IMR-90 (cell line): ENCODE measurements around the gene TNKS1BP1. TPM values are rescaled to one million over a fixed set of nuclear protein-coding genes. Genes with fewer than 3 reads are reported as not detected.

Experiments
- ATAC-seq: fragments of 200-7000 bp; cut with Tn5 transposase; 2 replicates; pipeline ENCODE4 v1.9.1; 2020; ENCODE audit warnings: low read depth, mild to moderate bottlenecking, moderate library complexity
- BruUV-seq: library from RNA; stranded (reverse); fragments of 400-500 nt; replicated peaks from 2 replicates; lab custom pipeline; 2021; lab: Mats Ljungman, UMichigan
- CTCF ChIA-PET: fragments of 300-600 bp; formaldehyde crosslinking; extraction: SDS; loops from one replicate; lab custom pipeline; 2021; ENCODE audit warnings: antibody characterized with exemption; lab: Yijun Ruan, JAX
- POLR2A ChIA-PET: fragments of 300-600 bp; sonication (Branson Sonifier 250); formaldehyde crosslinking; loops from one replicate; lab custom pipeline; 2022; ENCODE audit warnings: antibody characterized with exemption; ENCODE audit not compliant: unreplicated experiment; lab: Charles Lee
- DNase-seq: peaks from one replicate; pipeline ENCODE4 v3.0.0; 2013
- H2AFZ ChIP-seq: replicated peaks from 2 replicates; pipeline ENCODE3; 2013; ENCODE audit warnings: low read length, mild to moderate bottlenecking; ENCODE audit not compliant: poor library complexity
- H2AK5ac ChIP-seq: 2 replicates; pipeline ENCODE4 v1.6.1; 2013; ENCODE audit warnings: low read depth, low read length, inconsistent platforms
- H2AK9ac ChIP-seq: replicated peaks from 2 replicates; pipeline ENCODE3; 2013; ENCODE audit warnings: mild to moderate bottlenecking, low read depth, low read length, moderate library complexity; ENCODE audit not compliant: poor library complexity
- H2BK120ac ChIP-seq: 2 replicates; pipeline ENCODE4 v1.6.1; 2013; ENCODE audit warnings: low read depth, low read length, inconsistent platforms
- H2BK15ac ChIP-seq: 3 replicates; pipeline ENCODE4 v1.6.1; 2013; ENCODE audit warnings: low read depth, low read length, inconsistent platforms
- H2BK20ac ChIP-seq: 2 replicates; pipeline ENCODE4 v1.6.1; 2013; ENCODE audit warnings: low read depth, mild to moderate bottlenecking, inconsistent platforms, low read length, moderate library complexity
- H2BK5ac ChIP-seq: 2 replicates; pipeline ENCODE4 v1.6.1; 2013; ENCODE audit warnings: mild to moderate bottlenecking, low read depth, low read length, inconsistent platforms; ENCODE audit not compliant: poor library complexity, severe bottlenecking
- H3K14ac ChIP-seq: replicated peaks from 2 replicates; pipeline ENCODE4 v1.6.1; 2013; ENCODE audit warnings: low read depth, low read length, inconsistent platforms
- H3K18ac ChIP-seq: 2 replicates; pipeline ENCODE4 v1.6.1; 2013; ENCODE audit warnings: low read depth, low read length, control low read depth
- H3K23ac ChIP-seq: 2 replicates; pipeline ENCODE4 v1.6.1; 2013; ENCODE audit warnings: low read depth, low read length, inconsistent platforms
- H3K27ac ChIP-seq: 2 replicates; pipeline ENCODE4 v1.5.1; 2013; ENCODE audit warnings: mild to moderate bottlenecking, control low read depth, low read length; ENCODE audit not compliant: insufficient read depth
- H3K27me3 ChIP-seq: 2 replicates; pipeline ENCODE4 v1.6.1; 2013; ENCODE audit warnings: low read length; ENCODE audit not compliant: control insufficient read depth, insufficient read depth
- H3K36me3 ChIP-seq: 2 replicates; pipeline ENCODE4 v1.6.1; 2013; ENCODE audit warnings: low read length, mixed read lengths; ENCODE audit not compliant: control insufficient read depth, insufficient read depth
- H3K4ac ChIP-seq: 2 replicates; pipeline ENCODE4 v1.6.1; 2013; ENCODE audit warnings: low read depth, low read length, inconsistent platforms
- H3K4me1 ChIP-seq: 2 replicates; pipeline ENCODE4 v1.6.1; 2013; ENCODE audit warnings: low read length, mixed read lengths; ENCODE audit not compliant: control insufficient read depth, insufficient read depth
- H3K4me2 ChIP-seq: 2 replicates; pipeline ENCODE4 v1.6.1; 2013; ENCODE audit warnings: low read depth, mild to moderate bottlenecking, control low read depth, low read length, moderate library complexity
- H3K4me3 ChIP-seq: 2 replicates; pipeline ENCODE4 v1.5.1; 2013; ENCODE audit warnings: low read depth, mild to moderate bottlenecking, control low read depth, low read length, moderate library complexity; ENCODE audit not compliant: insufficient read depth
- H3K56ac ChIP-seq: 2 replicates; pipeline ENCODE4 v1.6.1; 2013; ENCODE audit warnings: low read length, inconsistent platforms; ENCODE audit not compliant: insufficient read depth; ENCODE audit errors: extremely low read depth
- H3K79me1 ChIP-seq, 2 experiments: 2 replicates each; pipeline ENCODE4 v1.6.1; 2013; ENCODE audit warnings: low read length in 2 of 2, inconsistent platforms in 1 of 2, low read depth in 1 of 2
- H3K9ac ChIP-seq: 2 replicates; pipeline ENCODE4 v1.6.1; 2013; ENCODE audit warnings: low read depth, low read length, control low read depth
- H3K9me1 ChIP-seq: 2 replicates; pipeline ENCODE4 v1.6.1; 2013; ENCODE audit warnings: low read length, inconsistent platforms; ENCODE audit not compliant: insufficient read depth
- H3K9me3 ChIP-seq: 2 replicates; pipeline ENCODE4 v1.6.1; 2013; ENCODE audit warnings: low read length; ENCODE audit not compliant: control insufficient read depth, insufficient read depth
- H4K20me1 ChIP-seq: 2 replicates; pipeline ENCODE4 v1.6.1; 2013; ENCODE audit warnings: low read length, inconsistent platforms; ENCODE audit not compliant: insufficient read depth
- H4K5ac ChIP-seq: 2 replicates; pipeline ENCODE4 v1.6.1; 2013; ENCODE audit warnings: mild to moderate bottlenecking, low read depth, low read length, control low read depth
- H4K8ac ChIP-seq, 2 experiments: 2 replicates each; pipeline ENCODE4 v1.6.1; 2013; ENCODE audit warnings: low read depth in 2 of 2, low read length in 2 of 2, control low read depth in 1 of 2, inconsistent platforms in 1 of 2
- H4K91ac ChIP-seq: 2 replicates; pipeline ENCODE4 v1.6.1; 2013; ENCODE audit warnings: low read depth, low read length, inconsistent platforms; ENCODE audit not compliant: insufficient read depth
- CEBPB ChIP-seq: IDR thresholded peaks from 2 replicates; pipeline ENCODE4 v1.6.1; 2012; ENCODE audit warnings: low read depth, low read length, improper control_type of control experiment
- ELK1 ChIP-seq: fragments of 150-350 bp; IDR thresholded peaks from 2 replicates; pipeline ENCODE4 v1.6.1; 2016; ENCODE audit warnings: low read depth, mild to moderate bottlenecking, low read length, moderate library complexity, borderline replicate concordance
- MAZ ChIP-seq: IDR thresholded peaks from 2 replicates; pipeline ENCODE4 v1.6.1; 2012; ENCODE audit warnings: low read depth, mild to moderate bottlenecking, low read length, improper control_type of control experiment, moderate library complexity, borderline replicate concordance
- WGBS, 2 experiments: methylation state at CpG; one replicate each; pipeline versions ENCODE4 v1.1.5 to v1.1.7; 2013; ENCODE audit warnings: missing lambda C conversion rate in 2 of 2; ENCODE audit not compliant: insufficient read length in 1 of 2; ENCODE audit errors: extremely low coverage in 2 of 2; 5-methylcytosine and 5-hydroxymethylcytosine counted together
- dilution Hi-C: fragments of 300-500 bp; cut with HindIII; formaldehyde crosslinking; loops from one replicate; pipeline ENCODE4 v1.14.3; 2018; ENCODE audit warnings: low sequenced_read_pairs; ENCODE audit not compliant: unreplicated experiment
- in situ Hi-C: fragments of 300-500 bp; cut with MboI; formaldehyde crosslinking; loops from 3 replicates; pipeline ENCODE4 v1.14.3; 2019; ENCODE audit warnings: low sequenced_read_pairs, inconsistent platforms, mixed read lengths
- intact Hi-C: fragments of 100-400 bp; cut with micrococcal nuclease; formaldehyde crosslinking; loops from 2 replicates; pipeline ENCODE4 v1.10.0; 2022
- polyA plus RNA-seq, 3 experiments: library from polyadenylated mRNA; depleted of rRNA; stranded (reverse); fragments of >200 nt; gene quantifications; 2 replicates each; pipeline ENCODE4 v1.2.3, GENCODE V29; 2012; ENCODE audit warnings: low replicate concordance in 1 of 3
- total RNA-seq: library from RNA; depleted of rRNA; stranded (reverse); fragments of >200 nt; gene quantifications from 2 replicates; pipeline ENCODE4 v1.2.3, GENCODE V29; 2012

Gene TNKS1BP1
- total and polyA plus RNA-seq, 2 of the 4 experiments (the other 2 are of a cell fraction) = 31.7 to 71.4 TPM

GRCh38 chr11:57311109-57311936, 13.4 kb downstream of the TNKS1BP1 start (continued):
- TF ChIP-seq ELK1 = no peak

GRCh38 chr11:57310630-57311086, 14.1 kb downstream of the TNKS1BP1 start:
- peak overlapping the region; percentile 81 for H2AK5ac ChIP-seq
- H2BK5ac ChIP-seq = peak overlapping the region; percentile 87
- H2BK20ac ChIP-seq = peak overlapping the region; percentile 88
- peak overlapping the region; percentile 90 for H2AFZ ChIP-seq
- peaks cover 27 to 78% of the 10 kb centered on the region in 2 experiments for H3K79me1 ChIP-seq
- H3K4ac ChIP-seq = peak overlapping the region; percentile 93
- H3K9me3 ChIP-seq = no peaks in the 10 kb centered on the region
- H4K8ac ChIP-seq = peak overlapping the region; percentile 26 to 86; a peak in 3 of 4 replicates
- H3K27ac ChIP-seq = peak overlapping the region; percentile 97
- peak overlapping the region; percentile 79 for H2BK120ac ChIP-seq
- peaks cover 45% of the 10 kb centered on the region for H3K4me1 ChIP-seq
- peak overlapping the region; percentile 88 for H3K4me2 ChIP-seq
- H4K5ac ChIP-seq = peak overlapping the region; percentile 67
- H3K14ac ChIP-seq = peak overlapping the region; percentile 83
- ChIA-PET CTCF (no interaction called here), POLR2A (interaction anchor here (2.5 kb wide), 1 partner anchor 11 kb away, joined by 16 read pairs; no protein-coding TSS in a partner anchor)
- peaks cover 55% of the 10 kb centered on the region for H3K9me1 ChIP-seq
- peak overlapping the region; percentile 79 for H3K56ac ChIP-seq
- peak overlapping the region; percentile 98 for H3K23ac ChIP-seq
- H3K18ac ChIP-seq = peak overlapping the region; percentile 52
- peak; percentile 93 for TF ChIP-seq CEBPB
- TF ChIP-seq MAZ = no peak
- peaks cover 58% of the 10 kb centered on the region for H4K20me1 ChIP-seq
- peak overlapping the region; percentile 99 for H2AK9ac ChIP-seq
- peaks cover 67% of the 10 kb centered on the region for H3K36me3 ChIP-seq
- BruUV-seq = no TSS peak
- H2BK15ac ChIP-seq = peak overlapping the region; percentile 76; the same call in 2 of the 3 replicates
- H4K91ac ChIP-seq = peak overlapping the region; percentile 82
- peak overlapping the region; percentile 43 for H3K4me3 ChIP-seq
- in situ Hi-C loops (no loop called here), dilution Hi-C loops (no loop called here), intact Hi-C loops (loop anchor here (1.0 kb wide), 2 partner anchors 12 to 32 kb away; no protein-coding TSS in a partner anchor)
- ATAC-seq (no peak; the same call in 1 of the 2 replicates), DNase-seq (peak; percentile 27)
- H3K27me3 ChIP-seq = no peaks in the 10 kb centered on the region
- WGBS, 2 experiments = 10% methylated on average over 2 of the region's 6 CpGs; no CpG with 5 or more reads in 1 of the 2 experiments
- H3K9ac ChIP-seq = peak overlapping the region; percentile 73
